ENCODE results near the gene PRDX4. TPM values are rescaled to one million over a fixed set of nuclear protein-coding genes. Genes with fewer than 3 reads are reported as not detected.

Gene PRDX4
- 10.6 and 12.8 TPM in 2 replicates for total RNA-seq
- 28.8 TPM for total RNA-seq (2013)
- polyA plus RNA-seq, result 10.3 and 13.1 TPM in 2 replicates
- 17.2 and 20.1 TPM in 2 replicates for polyA minus RNA-seq

- DNase-seq, result peak; percentile 83
- Histone ChIP-seq H3K4me2 (replicated peaks; ENCODE audit: low read depth, low read length, poor library complexity, severe bottlenecking) (peak within 1 kb of the TSS; percentile 85), H3K79me2 (ENCODE audit: control insufficient read depth, insufficient read depth, low read length) (peaks cover 8% of the 10 kb centered on the region), H3K27ac (ENCODE audit: low read length in 2 of 2) (peak within 1 kb of the TSS; percentile 77 to 82), H3K9me3 (ENCODE audit: control extremely low read depth in 1 of 3, control insufficient read depth in 2 of 3, insufficient read depth in 1 of 3, low read length in 2 of 3) (no peaks in the 10 kb centered on the region), H3K27me3 (replicated peaks in 1 of 4; ENCODE audit: control extremely low read depth in 1 of 4, control insufficient read depth in 3 of 4, insufficient read depth in 4 of 4, low read length in 3 of 4) (no peaks in the 10 kb centered on the region), H3K4me3 (ENCODE audit: control extremely low read depth in 1 of 5, extremely low read depth in 1 of 5, insufficient read depth in 1 of 5, low read depth in 2 of 5, low read length in 4 of 5) (peak within 1 kb of the TSS; percentile 21 to 66 (median 64)), H3K36me3 (replicated peaks in 1 of 2; ENCODE audit: control extremely low read depth in 1 of 2, control insufficient read depth in 1 of 2, extremely low read depth in 1 of 2, insufficient read depth in 2 of 2, low read length in 1 of 2) (peaks cover 1 to 3% of the 10 kb centered on the region in 2 experiments), H3K9ac (ENCODE audit: low read length) (peak within 1 kb of the TSS; percentile 67), H2AFZ (ENCODE audit: insufficient read depth, low read depth, low read length, poor library complexity, severe bottlenecking) (peak within 1 kb of the TSS; percentile 79), H3K4me1 (ENCODE audit: control insufficient read depth in 2 of 2, insufficient read depth in 2 of 2, low read length in 2 of 2) (peaks cover 7 to 15% of the 10 kb centered on the region in 2 donors), H4K20me1 (ENCODE audit: control insufficient read depth, insufficient read depth, low read length, poor library complexity, severe bottlenecking) (no peaks in the 10 kb centered on the region)
- Mint-ChIP-seq H3K9me3 (ENCODE audit: insufficient read depth) (no peaks in the 10 kb centered on the region), H3K27me3 (no peaks in the 10 kb centered on the region), H3K4me1 (peaks cover 20% of the 10 kb centered on the region), H3K27ac (peak within 1 kb of the TSS; percentile 94), H3K4me3 (peak within 1 kb of the TSS; percentile 91)
- intact Hi-C loops (cut with micrococcal nuclease), result loop anchor here (1.0 to 10.0 kb wide), 6 partner anchors 106 to 815 kb away; partner anchors contain the start of genes APOO, CXorf58, EIF2S3 and PDK3
- TF ChIP-seq EZH2 (IDR thresholded peaks at IDR 0.05; ENCODE audit: borderline replicate concordance, insufficient read depth, low read depth, low read length, poor library complexity, severe bottlenecking) (no peak), CTCF (IDR thresholded peaks at IDR 0.05) (no peak)
- under 1% methylated on average over 45 of the region's 73 CpGs for WGBS (ENCODE audit: insufficient coverage)
- ChIA-PET CTCF (interaction anchor here (0.8 to 2.5 kb wide), 6 partner anchors 11 to 387 kb away, joined by 3 to 12 read pairs (median 4); partner anchors contain the start of genes APOO, CXorf58, EIF2S3 and KLHL15), POLR2A (interaction anchor here (0.6 to 0.9 kb wide), 2 partner anchors 115 to 575 kb away, joined by 3 to 4 read pairs; partner anchors contain the start of gene SAT1)
- peak; percentile 91 for ATAC-seq (ENCODE audit: low read depth)
These were observed at the start of gene PRDX4 for GRCh38 chrX:23667239-23668177. Gene PRDX4, plus strand, starts transcription at chrX:23667493. Its CDS starts 78 bp downstream, at chrX:23667571.
